Stimulated activated naive CD4-positive, alpha-beta T cell treated with Interleukin-2 at 50 U/mL for 16 hours (primary cell): ENCODE data around the gene NCAPG.
A peak's percentile ranks its signal among the peaks of the same experiment; 100 is the strongest.

ENCODE experiments used
- DNase-seq: peaks from one replicate; lab custom pipeline; 2025; lab: John Stamatoyannopoulos, UW

The NCAPG gene

GRCh38 chr4:17810260-17811077 lies at the start of gene NCAPG, which contains the start of gene DCAF16:
TSS of gene NCAPG (plus strand) at chr4:17810979. CDS start at chr4:17811078, 99 bp downstream.
TSS of gene DCAF16 (minus strand) at chr4:17810757. CDS start at chr4:17804141, 6,616 bp downstream.
- DNase-seq: peak; percentile 98

GRCh38 chr4:17761062-17761461 lies 49.7 kb upstream of the NCAPG start:
- DNase-seq: no peak

GRCh38 chr4:17762726-17763125 lies 48.1 kb upstream of the NCAPG start:
- DNase-seq: no peak

GRCh38 chr4:17763416-17763815 lies 47.4 kb upstream of the NCAPG start:
- DNase-seq: no peak

GRCh38 chr4:17763931-17764330 lies 46.8 kb upstream of the NCAPG start:
- no peak for DNase-seq

- DNase-seq: no peak
Observed at GRCh38 chr4:17765514-17766286, 45.1 kb upstream of the NCAPG start.

GRCh38 chr4:17766826-17767458 lies 43.8 kb upstream of the NCAPG start:
- no peak for DNase-seq

GRCh38 chr4:17769406-17770174 lies 41.2 kb upstream of the NCAPG start:
- DNase-seq: no peak

GRCh38 chr4:17770845-17771244 lies 39.9 kb upstream of the NCAPG start:
- DNase-seq: no peak

GRCh38 chr4:17771284-17771908 lies 39.4 kb upstream of the NCAPG start:
- DNase-seq: no peak

- no peak for DNase-seq
Observed at GRCh38 chr4:17773135-17773698, 37.6 kb upstream of the NCAPG start.

GRCh38 chr4:17778431-17778830 lies 32.3 kb upstream of the NCAPG start:
- no peak for DNase-seq

GRCh38 chr4:17780501-17781299 lies 30.1 kb upstream of the NCAPG start:
- DNase-seq: no peak

- DNase-seq: no peak
Observed at GRCh38 chr4:17781300-17782287, 29.2 kb upstream of the NCAPG start, which contains the start of gene FAM184B. TSS of gene FAM184B (minus strand) at chr4:17781621. CDS start at chr4:17781299, 322 bp downstream.

- no peak for DNase-seq
Observed at GRCh38 chr4:17785858-17786257, 24.9 kb upstream of the NCAPG start.

GRCh38 chr4:17786567-17786966 lies 24.2 kb upstream of the NCAPG start:
- no peak for DNase-seq

GRCh38 chr4:17787315-17787714 lies 23.5 kb upstream of the NCAPG start:
- no peak for DNase-seq

- DNase-seq: no peak
Observed at GRCh38 chr4:17788956-17789355, 21.8 kb upstream of the NCAPG start.

- no peak for DNase-seq
Observed at GRCh38 chr4:17794730-17795129, 16.0 kb upstream of the NCAPG start.
